Measurements from ENCODE around the gene ANKRD33B. TPM values are rescaled to one million over a fixed set of nuclear protein-coding genes. Genes with fewer than 3 reads are reported as not detected.
A peak's percentile ranks its signal among the peaks of the same experiment; 100 is the strongest.

ANKRD33B gene
- 1.3 and 1.7 TPM in 2 replicates for total RNA-seq (2011; cell fraction: chromatin; rRNA removed; ENCODE audit: low replicate concordance)
- total RNA-seq (2011; cell fraction: nucleolus; rRNA removed) = 1.5 and 1.6 TPM in 2 replicates
- 1.5 and 1.7 TPM in 2 replicates for total RNA-seq (2011; cell fraction: nucleoplasm; rRNA removed)
- total RNA-seq (2014; rRNA removed) = 0.45 and 0.53 TPM in 2 replicates
- total RNA-seq (2014; rRNA removed; fragmentation: Illumina TruSeq; extraction: Trizol) = 0.38 and 0.40 TPM in 2 replicates
- 1.5 TPM in 2 replicates for total RNA-seq (2015; rRNA removed; fragmentation: Illumina TruSeq; extraction: Trizol)
- 1.3 and 1.7 TPM in 2 replicates for total RNA-seq (2021)
- polyA plus RNA-seq (2011; rRNA removed) = 0.08 and 0.17 TPM in 2 replicates
- 0.15 and 0.21 TPM in 2 replicates for polyA plus RNA-seq (2011; cell fraction: cytosol; rRNA removed)
- polyA plus RNA-seq (2011; cell fraction: nucleus; rRNA removed) = 0.24 and 0.44 TPM in 2 replicates
- 1.5 and 3.9 TPM in 2 replicates for polyA plus RNA-seq (2012)
- 0.43 and 0.54 TPM in 2 replicates for polyA plus RNA-seq (2014; fragmentation: Illumina TruSeq; extraction: Trizol)
- under 1 TPM; 0.10 to 0.17 TPM for polyA plus RNA-seq (2014; fragmentation: Nextera tagmentation; extraction: Ambion mirVana)
- 0.16 and 0.33 TPM in 2 replicates for polyA plus RNA-seq (2014; rRNA removed)
- 0.36 and 0.67 TPM in 2 replicates for polyA minus RNA-seq (2011; rRNA and poly(A)+ RNA removed)
- polyA minus RNA-seq (2011; cell fraction: cytosol; rRNA and poly(A)+ RNA removed) = 0.36 and 1.2 TPM in 2 replicates
- 0.78 and 0.81 TPM in 2 replicates for polyA minus RNA-seq (2011; cell fraction: nucleus; rRNA and poly(A)+ RNA removed)
- percentile 48 among the genes with signal in this experiment for Bru-seq, nascent RNA
- percentile 41 among the genes with signal in this experiment for BruChase-seq, experiment 1, labeled RNA remaining after a 2-hour chase
- BruChase-seq, experiment 2, labeled RNA remaining after a 6-hour chase = percentile 50 among the genes with signal in this experiment
- long read RNA-seq, experiment 1, partial matches to known transcripts = 0 of 7 reads
- long read RNA-seq, experiment 1, other reads (novel, unspliced or antisense) = 7 of 7 reads
- long read RNA-seq, experiment 2, partial matches to known transcripts = 0 of 1 reads
- long read RNA-seq, experiment 2, other reads (novel, unspliced or antisense) = 1 of 1 reads
- long read RNA-seq, experiment 3 = 0 reads

DNA sequence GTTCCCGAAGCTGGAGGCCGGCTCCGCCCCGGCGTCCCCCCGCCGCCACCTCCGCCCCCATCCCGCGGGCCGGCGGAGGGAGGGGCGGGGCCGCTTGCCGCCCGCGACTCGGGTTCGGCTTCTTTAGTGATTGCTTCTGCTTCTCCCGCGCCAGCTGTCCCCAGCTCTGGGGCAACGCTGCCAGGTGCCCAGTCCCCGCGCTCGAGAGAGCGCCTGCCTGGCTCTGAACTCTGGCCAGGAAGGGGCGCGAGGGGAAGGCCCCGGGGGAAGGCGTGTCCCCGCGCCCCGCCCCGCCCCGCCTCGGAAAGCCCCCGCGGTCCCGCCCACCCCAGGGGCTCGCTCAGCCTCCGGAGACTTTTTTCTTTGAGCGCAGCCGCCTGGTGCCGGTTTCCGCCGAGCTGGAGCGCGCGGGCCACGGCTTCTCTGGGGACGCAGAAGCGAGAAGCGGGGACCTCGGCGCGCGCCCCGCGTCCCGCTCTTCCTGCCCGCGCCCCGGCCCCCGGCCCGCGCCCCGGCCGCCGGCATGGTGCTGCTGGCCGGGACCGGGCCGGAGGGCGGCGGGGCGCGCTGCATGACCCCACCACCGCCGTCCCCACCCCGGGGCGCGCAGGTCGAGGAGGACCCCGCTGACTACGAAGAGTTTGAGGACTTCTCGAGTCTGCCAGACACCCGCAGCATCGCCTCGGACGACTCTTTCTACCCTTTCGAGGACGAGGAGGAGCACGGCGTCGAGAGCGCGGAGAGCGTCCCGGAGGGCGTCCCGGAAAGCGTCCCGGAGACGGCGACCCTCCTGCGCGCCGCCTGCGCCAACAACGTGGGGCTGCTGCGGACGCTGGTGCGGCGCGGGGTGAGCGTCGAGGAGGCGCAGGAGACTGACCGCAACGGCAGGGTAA lies at the start of gene ANKRD33B:
TSS of gene ANKRD33B (plus strand) at position 126 of the 893 bp plus-strand sequence. CDS start at position 524, 398 bp downstream.
- ChIA-PET POLR2A (interaction anchor here (0.6 kb wide), 1 partner anchor 29 kb away, joined by 3 read pairs; no protein-coding TSS in a partner anchor), CTCF (ENCODE audit: low intra/inter-chr PET ratio) (interaction anchor here (0.7 kb wide), 1 partner anchor 117 kb away, joined by 4 read pairs; no protein-coding TSS in a partner anchor)
- H3K9me1 ChIP-seq (ENCODE audit: control insufficient read depth, insufficient read depth, low read length) = no peaks in the 10 kb centered on the region
- intact Hi-C loops (cut with micrococcal nuclease) (no loop called here), in situ Hi-C loops (cut with MboI) (no loop called here)
- ATAC-seq = peak; percentile 76
- H3K4me2 ChIP-seq (ENCODE audit: insufficient read depth, low read length) = peak within 1 kb of the TSS; percentile 61
- peak within 1 kb of the TSS; percentile 76 for H2AFZ ChIP-seq (ENCODE audit: low read depth, low read length)
- peaks cover 0 to 31% of the 10 kb centered on the region in 2 experiments; a peak in 2 of 5 replicates for H3K4me1 ChIP-seq (replicated peaks in 1 of 2; ENCODE audit: control insufficient read depth in 2 of 2, insufficient read depth in 2 of 2, low read length in 2 of 2)
- no TSS peak for BruUV-seq (replicated peaks)
- peak within 1 kb of the TSS; percentile 13 to 89; a peak in 3 of 4 replicates for H3K9ac ChIP-seq (ENCODE audit: insufficient read depth in 1 of 2, low read depth in 2 of 2, low read length in 2 of 2)
- no peak for FAIRE-seq
- DNase-seq (ENCODE audit: extremely low read depth in 1 of 4, low spot score in 3 of 4) = peak; percentile 80 to 93 (median 86)
- no peaks in the 10 kb centered on the region for H3K79me2 ChIP-seq (ENCODE audit: control insufficient read depth, insufficient read depth, low read length)
- peaks cover 7% of the 10 kb centered on the region for H4K20me1 ChIP-seq (replicated peaks; ENCODE audit: control insufficient read depth, insufficient read depth, low read length)
- H3K27me3 ChIP-seq (ENCODE audit: control insufficient read depth in 2 of 2, insufficient read depth in 2 of 2, low read length in 2 of 2) = peaks cover 11 to 52% of the 10 kb centered on the region in 2 experiments; a peak in 4 of 5 replicates
- H3K36me3 ChIP-seq (ENCODE audit: control insufficient read depth, insufficient read depth, low read length) = no peaks in the 10 kb centered on the region
- WGBS (ENCODE audit: insufficient coverage, low coverage, missing lambda C conversion rate) = under 1% methylated on average over 101 of the region's 119 CpGs
- peak within 1 kb of the TSS; percentile 51 for H3K4me3 ChIP-seq
- no peak within 1 kb of the TSS for H3K27ac ChIP-seq (ENCODE audit: extremely low read depth, low read depth, low read length)
- no peaks in the 10 kb centered on the region for H3K9me3 ChIP-seq (replicated peaks; ENCODE audit: control insufficient read depth, insufficient read depth, low read depth, low read length)
- no peak for TF ChIP-seq NFE2L1 (tag; IDR thresholded peaks at IDR 0.05; ENCODE audit: borderline replicate concordance, low read depth)
- TF ChIP-seq ZBTB7A (IDR thresholded peaks at IDR 0.05; ENCODE audit: borderline replicate concordance, control insufficient read depth, low read depth, low read length) = peak; percentile 51; the same call in 1 of the 2 replicates
- 0 out of 2 replicates have a peak, but pooled peaks have one; percentile 11 for TF ChIP-seq CTBP1 (IDR thresholded peaks at IDR 0.05; ENCODE audit: borderline replicate concordance)
- TF ChIP-seq, protein P1, sequence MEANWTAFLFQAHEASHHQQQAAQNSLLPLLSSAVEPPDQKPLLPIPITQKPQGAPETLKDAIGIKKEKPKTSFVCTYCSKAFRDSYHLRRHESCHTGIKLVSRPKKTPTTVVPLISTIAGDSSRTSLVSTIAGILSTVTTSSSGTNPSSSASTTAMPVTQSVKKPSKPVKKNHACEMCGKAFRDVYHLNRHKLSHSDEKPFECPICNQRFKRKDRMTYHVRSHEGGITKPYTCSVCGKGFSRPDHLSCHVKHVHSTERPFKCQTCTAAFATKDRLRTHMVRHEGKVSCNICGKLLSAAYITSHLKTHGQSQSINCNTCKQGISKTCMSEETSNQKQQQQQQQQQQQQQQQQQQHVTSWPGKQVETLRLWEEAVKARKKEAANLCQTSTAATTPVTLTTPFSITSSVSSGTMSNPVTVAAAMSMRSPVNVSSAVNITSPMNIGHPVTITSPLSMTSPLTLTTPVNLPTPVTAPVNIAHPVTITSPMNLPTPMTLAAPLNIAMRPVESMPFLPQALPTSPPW (CRISPR knock-in tag; IDR thresholded peaks at IDR 0.05) = peak; percentile 88
- 0 out of 2 replicates have a peak, but pooled peaks have one; percentile 19 for TF ChIP-seq ELF1 (tag; IDR thresholded peaks at IDR 0.05)
- TF ChIP-seq ZNF263 (CRISPR knock-in tag; IDR thresholded peaks at IDR 0.05; ENCODE audit: borderline replicate concordance) = peak; percentile 79
- TF ChIP-seq CC2D1A (IDR thresholded peaks at IDR 0.05) = no peak
- TF ChIP-seq CXXC5 (CRISPR knock-in tag; IDR thresholded peaks at IDR 0.05) = peak; percentile 55
- TF ChIP-seq GABPA (tag; conservative IDR thresholded peaks at IDR 0.05; ENCODE audit: low read depth) = 0 out of 2 replicates have a peak, but pooled peaks have one; percentile 12
- peak; percentile 62 for TF ChIP-seq ZFX (CRISPR knock-in tag; IDR thresholded peaks at IDR 0.05)
- TF ChIP-seq KLF10 (CRISPR knock-in tag; IDR thresholded peaks at IDR 0.05) = no peak
- TF ChIP-seq POLR2G (IDR thresholded peaks at IDR 0.05; ENCODE audit: low read depth, low read length) = peak; percentile 74
- peak; percentile 52 for TF ChIP-seq PCBP1 (IDR thresholded peaks at IDR 0.05; ENCODE audit: low read depth, low read length, poor library complexity, severe bottlenecking)

All from K562 (cell line).